Fibroblast of lung (primary cell): ENCODE results near the gene ASTN2.

Source experiments
- EZH2 ChIP-seq: IDR thresholded peaks from 2 replicates; pipeline ENCODE4 v1.5.1; 2012; ENCODE audit warnings: low read length, control low read depth, mild to moderate bottlenecking; ENCODE audit errors: missing control alignments
- TF ChIP-seq, protein P1 (sequence below), 2 donors: IDR thresholded peaks in 1 of 2; conservative IDR thresholded peaks in 1 of 2; 1 replicate in 1 of 2; 2 replicates in 1 of 2; pipeline ENCODE4 v1.5.1; 2011 to 2012; ENCODE audit warnings: low read length in 2 of 2, control low read depth in 1 of 2, inconsistent platforms in 1 of 2, low read depth in 1 of 2, mild to moderate bottlenecking in 1 of 2

DNA sequence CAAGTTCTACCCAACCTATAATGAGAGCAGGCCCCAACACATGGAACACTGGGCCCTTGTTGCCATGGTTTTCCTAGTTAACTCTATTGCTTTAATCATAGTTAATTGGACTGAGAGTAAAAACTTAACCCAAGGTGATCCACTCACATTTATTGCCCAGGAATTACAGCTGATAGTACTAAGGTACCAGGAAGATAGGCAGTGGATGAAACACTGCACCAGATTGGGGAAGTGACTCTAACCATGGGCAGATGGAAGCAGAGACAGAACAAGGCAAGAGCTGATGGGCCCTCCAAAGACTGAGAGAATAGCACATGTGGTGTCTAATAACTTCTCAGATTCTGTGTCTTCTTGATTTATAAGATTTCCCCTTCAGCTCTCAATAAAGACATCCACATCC, 873.5 kb downstream of the ASTN2 start:
- TF ChIP-seq, protein P1, sequence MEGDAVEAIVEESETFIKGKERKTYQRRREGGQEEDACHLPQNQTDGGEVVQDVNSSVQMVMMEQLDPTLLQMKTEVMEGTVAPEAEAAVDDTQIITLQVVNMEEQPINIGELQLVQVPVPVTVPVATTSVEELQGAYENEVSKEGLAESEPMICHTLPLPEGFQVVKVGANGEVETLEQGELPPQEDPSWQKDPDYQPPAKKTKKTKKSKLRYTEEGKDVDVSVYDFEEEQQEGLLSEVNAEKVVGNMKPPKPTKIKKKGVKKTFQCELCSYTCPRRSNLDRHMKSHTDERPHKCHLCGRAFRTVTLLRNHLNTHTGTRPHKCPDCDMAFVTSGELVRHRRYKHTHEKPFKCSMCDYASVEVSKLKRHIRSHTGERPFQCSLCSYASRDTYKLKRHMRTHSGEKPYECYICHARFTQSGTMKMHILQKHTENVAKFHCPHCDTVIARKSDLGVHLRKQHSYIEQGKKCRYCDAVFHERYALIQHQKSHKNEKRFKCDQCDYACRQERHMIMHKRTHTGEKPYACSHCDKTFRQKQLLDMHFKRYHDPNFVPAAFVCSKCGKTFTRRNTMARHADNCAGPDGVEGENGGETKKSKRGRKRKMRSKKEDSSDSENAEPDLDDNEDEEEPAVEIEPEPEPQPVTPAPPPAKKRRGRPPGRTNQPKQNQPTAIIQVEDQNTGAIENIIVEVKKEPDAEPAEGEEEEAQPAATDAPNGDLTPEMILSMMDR (conservative IDR thresholded peaks at IDR 0.05 in 1 of 2, IDR thresholded peaks at IDR 0.05 in 1 of 2; ENCODE audit: low read depth in 1 of 2, low read length in 2 of 2) = no peak
- no peak for TF ChIP-seq EZH2
